Measurements from ENCODE around the gene CXXC4.

DNA sequence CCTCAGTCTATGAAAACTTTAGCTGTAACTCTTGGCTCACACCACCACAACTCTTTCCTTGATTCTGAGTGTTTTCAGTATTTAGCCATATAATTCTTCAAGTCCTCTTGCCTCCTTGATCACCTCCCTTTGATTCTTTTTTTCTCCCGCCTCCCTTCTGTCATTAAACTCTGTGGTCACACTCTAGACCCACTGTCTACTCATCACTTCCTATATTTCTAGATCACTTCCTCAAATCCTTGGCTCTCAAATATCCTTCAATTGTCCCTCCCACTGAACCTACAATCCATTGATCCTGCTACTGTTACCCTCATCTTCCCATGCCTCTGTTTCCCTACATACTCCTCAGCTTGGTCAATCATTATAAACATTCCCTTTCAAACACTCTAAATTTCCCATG, 12.4 kb upstream of the CXXC4 start:
- TF ChIP-seq, protein P1, sequence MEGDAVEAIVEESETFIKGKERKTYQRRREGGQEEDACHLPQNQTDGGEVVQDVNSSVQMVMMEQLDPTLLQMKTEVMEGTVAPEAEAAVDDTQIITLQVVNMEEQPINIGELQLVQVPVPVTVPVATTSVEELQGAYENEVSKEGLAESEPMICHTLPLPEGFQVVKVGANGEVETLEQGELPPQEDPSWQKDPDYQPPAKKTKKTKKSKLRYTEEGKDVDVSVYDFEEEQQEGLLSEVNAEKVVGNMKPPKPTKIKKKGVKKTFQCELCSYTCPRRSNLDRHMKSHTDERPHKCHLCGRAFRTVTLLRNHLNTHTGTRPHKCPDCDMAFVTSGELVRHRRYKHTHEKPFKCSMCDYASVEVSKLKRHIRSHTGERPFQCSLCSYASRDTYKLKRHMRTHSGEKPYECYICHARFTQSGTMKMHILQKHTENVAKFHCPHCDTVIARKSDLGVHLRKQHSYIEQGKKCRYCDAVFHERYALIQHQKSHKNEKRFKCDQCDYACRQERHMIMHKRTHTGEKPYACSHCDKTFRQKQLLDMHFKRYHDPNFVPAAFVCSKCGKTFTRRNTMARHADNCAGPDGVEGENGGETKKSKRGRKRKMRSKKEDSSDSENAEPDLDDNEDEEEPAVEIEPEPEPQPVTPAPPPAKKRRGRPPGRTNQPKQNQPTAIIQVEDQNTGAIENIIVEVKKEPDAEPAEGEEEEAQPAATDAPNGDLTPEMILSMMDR (IDR thresholded peaks at IDR 0.05) = no peak
- no peak for TF ChIP-seq POLR2A (IDR thresholded peaks at IDR 0.05)

Data from thyroid gland (tissue), 4 donors.